H54 (cell line): ENCODE results near the gene KCNE4.

ENCODE experiments used
- DNase-seq: peaks from one replicate; pipeline ENCODE4 v3.0.0; 2011; ENCODE audit warnings: low spot score, mixed read lengths; ENCODE audit not compliant: insufficient read length
- FAIRE-seq: peaks from 3 replicates; lab custom pipeline; 2011; peaks lifted over from hg19 to GRCh38; lab: Jason Lieb, UNC
- POLR2A ChIP-seq: IDR thresholded peaks from 2 replicates; pipeline ENCODE4 v1.6.1; 2011; ENCODE audit warnings: low read depth, mild to moderate bottlenecking, low read length

The KCNE4 gene

GRCh38 chr2:223044916-223045700 is 6.9 kb upstream of the KCNE4 start:
- no peak for DNase-seq
- no peak for FAIRE-seq
- no peak for TF ChIP-seq POLR2A

GRCh38 chr2:223046470-223047040 is 5.4 kb upstream of the KCNE4 start:
- DNase-seq (no peak), FAIRE-seq (no peak)
- TF ChIP-seq POLR2A: no peak

GRCh38 chr2:223047260-223047761 is 4.7 kb upstream of the KCNE4 start:
- FAIRE-seq (no peak), DNase-seq (no peak)
- TF ChIP-seq POLR2A: no peak

GRCh38 chr2:223048519-223048918 is 3.5 kb upstream of the KCNE4 start:
- DNase-seq: no peak
- FAIRE-seq: no peak

GRCh38 chr2:223049356-223049755 is 2.6 kb upstream of the KCNE4 start:
- no peak for TF ChIP-seq POLR2A
- no peak for DNase-seq
- no peak for FAIRE-seq

More at GRCh38 chr2:223048519-223048918, 3.5 kb upstream of the KCNE4 start:
- no peak for TF ChIP-seq POLR2A

GRCh38 chr2:223050188-223050587 is 1.8 kb upstream of the KCNE4 start:
- no peak for TF ChIP-seq POLR2A
- DNase-seq (no peak), FAIRE-seq (no peak)

DNA sequence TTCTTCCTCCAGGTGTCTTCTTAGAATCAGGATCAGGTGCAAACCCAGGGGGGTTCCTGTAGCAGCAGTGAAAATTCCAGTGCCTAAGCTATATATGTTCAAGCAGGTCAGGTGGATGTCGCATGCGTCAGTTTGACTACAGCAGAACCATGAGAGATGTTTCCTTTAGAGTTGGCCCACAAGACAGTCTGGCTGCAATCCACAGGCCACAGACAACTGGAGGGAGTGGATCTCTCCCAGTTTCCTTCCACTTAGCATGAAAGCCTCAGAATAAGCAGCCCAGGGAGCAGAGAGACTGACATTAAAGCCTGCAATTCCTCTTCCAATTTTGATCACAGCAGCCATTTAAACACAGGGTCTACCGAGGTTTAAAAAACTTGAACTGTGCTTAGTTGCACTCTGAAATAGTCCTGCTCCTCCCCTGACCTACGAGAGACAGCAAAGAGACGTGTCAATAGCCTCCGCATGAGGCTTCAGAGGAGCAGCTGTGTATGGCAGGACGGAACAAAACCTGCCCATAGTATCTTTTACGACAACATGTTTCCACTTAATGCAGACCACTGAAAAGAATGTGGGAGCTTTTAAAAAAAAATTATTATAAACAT is 988 bp upstream of the KCNE4 start:
- FAIRE-seq: no peak
- TF ChIP-seq POLR2A: no peak
- no peak for DNase-seq

GRCh38 chr2:223052548-223053483 is 826 bp downstream of the KCNE4 start:
- DNase-seq (no peak), FAIRE-seq (no peak)
- no peak for TF ChIP-seq POLR2A

DNA sequence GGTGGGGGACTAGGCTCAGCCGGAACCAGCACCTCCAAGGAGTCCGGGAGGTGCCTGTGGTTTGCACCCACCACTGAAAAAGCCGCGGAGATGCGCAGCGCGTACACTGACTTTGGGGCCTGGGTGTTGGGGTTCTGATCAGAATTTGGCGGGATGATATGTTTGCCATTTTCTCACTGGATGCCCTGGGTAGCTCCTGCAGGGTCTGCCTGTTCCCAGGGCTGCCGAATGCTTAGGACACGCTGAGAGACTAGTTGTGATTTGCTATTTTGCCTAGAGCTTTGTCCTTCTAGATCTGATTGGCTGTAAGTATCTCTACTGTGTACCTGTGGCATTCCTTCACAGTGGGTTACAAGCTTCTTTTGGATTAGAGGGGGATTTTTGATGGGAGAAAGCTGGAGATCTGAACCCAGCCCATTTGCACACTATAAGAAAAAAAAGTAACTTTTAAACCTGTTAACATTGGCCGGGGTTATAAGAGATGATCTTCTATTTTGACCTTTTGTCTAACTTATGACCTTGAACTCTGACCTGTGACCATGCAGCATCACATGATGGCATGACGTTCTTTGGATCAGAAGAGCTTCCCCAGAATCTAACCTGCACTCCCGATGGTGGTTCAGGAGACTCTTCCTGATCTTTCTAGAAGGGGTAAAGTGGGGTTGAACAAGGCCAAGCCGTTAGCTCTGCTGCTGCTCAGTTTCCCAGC is 1.6 kb downstream of the KCNE4 start:
- no peak for DNase-seq
- TF ChIP-seq POLR2A: no peak
- no peak for FAIRE-seq

DNA sequence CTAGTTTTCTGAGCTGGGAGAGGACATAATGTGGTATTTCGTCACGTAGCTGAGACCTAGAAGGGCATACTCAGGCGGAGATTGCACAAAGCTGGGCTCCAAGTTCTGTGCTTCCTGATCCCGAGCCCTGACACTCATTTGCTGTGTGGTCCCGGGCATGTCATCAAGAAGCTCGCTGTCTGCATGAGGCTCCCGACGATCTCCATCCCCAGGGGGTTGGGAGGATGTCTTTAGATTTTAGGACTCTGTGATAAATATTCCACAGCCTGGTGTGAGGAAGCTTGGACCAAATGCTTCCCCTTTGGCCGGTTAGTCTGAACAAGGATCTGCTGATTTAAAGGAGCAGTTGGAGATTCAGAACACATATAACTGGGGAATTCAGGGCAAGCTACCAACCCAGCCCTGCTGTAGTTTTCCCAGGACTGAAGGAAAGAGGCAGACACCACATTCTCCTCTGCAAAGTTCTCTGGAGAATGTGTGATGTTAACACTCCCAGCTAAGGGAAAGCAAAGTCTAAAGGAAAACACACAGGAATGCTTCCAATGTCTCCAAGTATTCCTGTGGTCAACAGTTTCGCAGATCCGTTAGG is 2.3 kb downstream of the KCNE4 start:
- TF ChIP-seq POLR2A: no peak
- FAIRE-seq (no peak), DNase-seq (no peak)

GRCh38 chr2:223055140-223055539 is 3.1 kb downstream of the KCNE4 start:
- DNase-seq: no peak
- no peak for TF ChIP-seq POLR2A
- no peak for FAIRE-seq

DNA sequence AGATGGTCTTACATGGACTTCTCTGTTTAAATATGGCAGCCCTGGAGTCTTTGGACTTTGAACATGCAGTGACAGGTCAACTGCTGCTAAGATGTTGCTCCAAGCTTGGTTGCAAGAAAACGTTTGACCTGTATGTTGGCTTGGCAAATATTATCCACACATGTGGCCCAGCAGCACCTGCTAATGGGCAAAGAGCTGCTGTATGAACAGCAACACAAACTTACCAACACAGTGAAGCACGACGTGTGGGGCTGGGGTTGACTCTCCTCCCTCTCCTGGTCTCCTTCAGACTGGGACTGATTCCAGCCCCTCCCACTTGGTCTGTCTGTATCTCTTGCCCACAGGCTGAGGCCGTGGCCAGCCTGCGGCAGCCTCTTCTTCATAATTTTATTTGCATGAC is 3.8 kb downstream of the KCNE4 start:
- FAIRE-seq (no peak), DNase-seq (no peak)

More for the DNA sequence above, 3.8 kb downstream of the KCNE4 start:
- TF ChIP-seq POLR2A: no peak
